HG03354 (cell line): ENCODE data around the gene MAK.
"Not testable (repeated sequence)": the region's sequence is repeated elsewhere in the genome, so short reads cannot be mapped to it uniquely, and the experiment has no call there.

ENCODE experiments used
- ATAC-seq: cut with Tn5 transposase; IDR thresholded peaks from one replicate; pipeline ENCODE4 v1.9.1; 2021; ENCODE audit warnings: mild to moderate bottlenecking; ENCODE audit not compliant: unreplicated experiment, poor library complexity, severe bottlenecking

MAK gene

DNA sequence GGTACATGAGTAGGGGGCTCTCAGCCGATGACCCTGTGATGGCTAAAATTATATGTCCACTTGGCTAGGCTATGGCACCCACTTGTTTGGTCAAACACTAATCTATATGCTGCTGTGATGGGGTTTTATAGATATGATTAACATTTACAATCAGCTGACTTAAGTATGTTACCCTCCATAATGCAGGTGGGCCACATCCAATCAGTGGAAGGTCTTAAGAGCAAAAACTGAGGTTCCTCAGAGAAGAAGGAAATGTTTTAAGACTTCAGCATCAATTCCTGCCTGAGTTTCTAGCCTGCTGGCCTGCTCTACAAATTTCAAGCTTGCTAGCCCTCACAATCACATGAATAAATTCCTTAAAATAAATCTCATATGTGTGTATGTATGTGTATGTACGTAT lies 18.9 kb upstream of the MAK start:
- ATAC-seq, result no peak

DNA sequence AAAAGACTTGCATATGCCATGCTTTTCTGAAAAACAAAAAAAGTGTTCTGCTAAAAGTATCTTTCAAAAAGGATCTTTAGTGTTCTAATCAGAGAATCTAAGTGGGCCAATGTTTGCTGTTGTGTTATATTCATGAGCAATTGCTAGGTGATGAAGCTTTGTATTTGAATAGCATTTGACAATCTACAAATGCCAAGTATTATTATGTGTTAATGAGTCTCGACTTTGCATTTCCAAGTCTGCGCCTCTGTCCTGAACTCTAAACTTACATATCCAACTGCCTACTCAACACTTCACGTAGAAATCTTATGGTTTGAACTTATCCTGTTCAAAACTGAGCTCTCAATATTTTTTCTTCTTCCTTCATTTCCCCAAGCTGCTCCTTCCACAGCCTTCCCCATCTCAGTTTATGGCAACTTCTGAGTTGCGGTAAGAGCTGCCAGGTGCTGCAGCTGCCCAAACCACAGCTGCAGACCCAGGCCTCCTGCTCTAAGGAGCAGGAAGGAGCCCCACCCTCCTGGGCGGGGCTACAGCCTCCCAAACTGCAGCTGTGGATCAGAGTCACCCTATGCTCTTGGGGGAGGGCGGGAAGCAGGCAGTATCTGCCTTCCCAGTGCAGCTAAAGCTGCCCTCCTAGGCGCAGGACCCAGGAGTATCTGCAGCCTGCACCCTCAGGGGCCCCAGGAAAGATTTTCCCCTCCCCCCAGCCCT lies 16.7 kb upstream of the MAK start:
- ATAC-seq, result no peak

DNA sequence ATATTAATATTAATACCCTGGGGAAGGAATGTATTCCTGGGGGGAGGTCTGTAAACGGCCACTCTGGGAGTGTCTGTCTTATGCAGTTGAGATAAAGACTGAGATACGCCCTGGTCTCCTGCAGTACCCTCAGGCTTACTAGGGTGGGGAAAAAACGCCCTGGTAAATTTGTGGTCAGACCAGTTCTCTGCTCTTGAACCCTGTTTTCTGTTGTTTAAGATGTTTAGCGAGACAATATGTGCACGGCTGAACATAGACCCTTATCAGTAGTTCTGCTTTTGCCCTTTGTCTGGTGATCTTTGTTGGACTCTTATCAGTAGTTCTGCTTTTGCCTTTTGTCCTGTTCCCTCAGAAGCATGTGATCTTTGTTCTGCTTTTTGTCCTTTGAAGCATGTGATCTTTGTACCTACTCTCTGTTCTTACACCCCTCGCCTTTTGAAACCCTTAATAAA lies 15.5 kb upstream of the MAK start:
- ATAC-seq, result not testable (repeated sequence)

DNA sequence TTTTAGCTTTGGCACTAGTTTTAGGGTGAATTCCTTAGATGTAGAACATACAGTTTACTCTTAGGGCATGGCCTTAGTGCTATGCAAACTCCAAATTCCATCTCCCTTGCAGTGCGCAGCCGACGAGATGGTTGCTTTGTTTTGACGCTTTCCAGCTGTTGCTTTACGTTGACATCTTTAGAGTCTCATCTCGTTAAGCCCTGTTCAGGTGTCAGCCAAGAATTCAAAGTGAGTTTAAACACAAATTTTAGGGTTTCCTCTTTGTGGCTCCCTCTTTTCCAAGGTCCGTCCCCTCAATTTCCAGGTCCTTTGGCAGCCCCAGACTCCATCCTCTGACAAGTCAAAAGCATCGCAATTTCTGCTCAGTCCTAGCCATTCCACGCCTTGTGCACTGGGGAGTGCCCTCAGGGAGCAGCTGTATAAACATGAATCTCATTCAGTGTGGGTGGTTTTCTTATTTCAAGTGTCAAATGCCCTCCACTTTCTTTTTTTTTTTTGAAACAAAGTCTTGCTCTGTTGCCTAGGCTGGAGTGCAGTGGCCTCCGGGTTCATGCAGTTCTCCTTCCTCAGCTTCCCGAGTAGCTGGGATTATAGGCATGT lies 14.1 kb upstream of the MAK start:
- ATAC-seq, result no peak

DNA sequence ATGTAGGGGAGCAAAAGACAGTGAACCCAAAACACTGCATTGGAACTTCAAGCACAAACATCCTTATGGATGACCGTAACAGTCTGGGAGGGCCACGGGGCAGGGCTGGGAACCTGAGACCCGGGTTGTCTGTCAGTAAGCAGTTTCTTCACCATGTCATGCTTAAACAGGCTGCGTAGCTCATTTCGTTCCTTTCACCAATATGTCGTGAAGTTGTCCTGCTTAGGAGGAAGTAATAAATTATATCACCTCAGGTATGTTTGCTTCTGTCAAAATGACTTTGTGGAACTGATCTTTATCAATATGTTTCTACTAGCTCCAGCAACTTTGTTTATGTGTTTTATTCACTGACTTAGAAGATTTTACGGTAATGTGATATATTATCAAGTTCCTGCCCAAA lies 12.4 kb upstream of the MAK start:
- ATAC-seq, result no peak

DNA sequence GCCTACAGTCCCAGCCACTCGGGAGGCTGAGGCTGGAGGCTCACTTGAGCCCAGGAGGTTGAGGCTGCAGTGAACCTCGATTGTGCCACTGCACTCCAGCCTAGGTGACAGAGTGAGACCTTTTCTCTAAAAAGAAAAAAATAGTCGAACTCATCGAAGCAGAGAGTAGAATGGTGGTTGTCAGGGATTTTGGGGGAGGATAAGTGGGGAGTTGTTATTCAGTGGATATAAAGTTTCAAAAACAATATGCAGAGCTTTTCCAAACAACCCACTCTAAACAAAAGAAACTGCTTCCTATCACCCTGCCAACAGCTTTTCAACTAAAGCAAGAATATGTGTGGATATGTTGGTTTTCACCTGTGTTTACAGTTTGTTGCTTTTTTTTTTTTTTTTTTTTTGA lies 11.6 kb upstream of the MAK start:
- ATAC-seq, result no peak

DNA sequence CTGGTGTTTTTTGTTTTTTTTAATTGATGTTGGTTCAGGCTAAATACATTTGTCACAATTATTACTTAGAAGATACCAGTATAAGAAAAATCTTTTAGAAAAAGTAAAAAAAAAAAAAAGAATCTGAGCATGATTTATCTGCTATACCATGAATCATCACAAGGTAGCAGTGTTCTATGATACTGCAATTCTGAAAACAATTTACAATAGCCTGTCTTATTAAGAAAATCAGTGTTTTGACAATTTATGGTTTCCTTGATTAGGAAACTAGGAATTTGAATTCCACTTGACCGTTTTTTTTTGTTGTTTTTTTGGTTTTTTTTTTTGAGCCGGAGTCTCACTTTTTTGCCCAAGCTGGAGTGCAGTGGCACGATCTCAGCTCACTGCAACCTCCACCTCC lies 9.3 kb upstream of the MAK start:
- no peak for ATAC-seq

DNA sequence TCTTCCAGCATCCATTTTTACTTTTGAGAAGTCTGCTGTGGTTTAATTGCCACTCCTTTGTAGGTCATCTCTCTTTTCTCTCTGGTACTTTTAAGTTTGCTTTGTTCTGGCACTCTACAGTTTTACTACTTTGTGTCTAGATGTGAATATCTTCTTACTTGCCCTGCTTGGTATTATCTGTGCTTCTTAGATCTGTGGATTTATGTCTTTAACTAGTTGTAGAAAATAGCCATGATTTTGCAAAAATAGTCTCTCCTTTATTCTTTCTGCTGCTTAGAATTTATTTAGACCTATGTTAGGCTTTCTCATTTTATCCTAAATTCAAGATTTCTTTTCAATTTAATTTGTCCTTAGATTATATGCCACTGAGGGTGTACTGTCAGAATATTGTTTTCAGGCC lies 5.2 kb upstream of the MAK start:
- no peak for ATAC-seq

DNA sequence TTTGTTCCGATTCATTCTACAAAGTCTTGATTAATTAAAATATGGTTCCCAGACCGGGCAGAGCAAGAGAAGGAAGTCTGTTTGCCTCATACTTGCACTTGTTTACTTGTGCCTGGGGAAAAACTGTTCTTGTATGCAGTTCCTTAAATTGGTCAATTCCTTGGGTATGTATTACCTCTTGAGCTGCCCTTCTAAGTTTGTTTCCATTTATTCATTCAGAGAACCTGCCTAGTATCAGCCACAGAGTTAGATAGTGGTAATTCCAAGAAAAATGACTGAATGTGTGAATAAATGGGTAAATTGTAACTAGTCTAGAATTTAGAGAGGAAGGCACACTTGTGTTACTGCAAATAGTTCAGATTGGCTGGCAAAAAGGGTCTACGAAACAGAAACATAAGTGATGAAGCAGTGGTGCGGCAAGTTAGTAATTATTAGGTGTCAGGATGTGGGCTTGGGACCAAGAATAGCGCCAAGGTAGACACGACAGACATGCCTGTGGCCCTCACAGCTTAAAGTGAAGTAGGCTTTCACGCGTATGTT lies 525 bp upstream of the MAK start:
- ATAC-seq, result peak; percentile 75

DNA sequence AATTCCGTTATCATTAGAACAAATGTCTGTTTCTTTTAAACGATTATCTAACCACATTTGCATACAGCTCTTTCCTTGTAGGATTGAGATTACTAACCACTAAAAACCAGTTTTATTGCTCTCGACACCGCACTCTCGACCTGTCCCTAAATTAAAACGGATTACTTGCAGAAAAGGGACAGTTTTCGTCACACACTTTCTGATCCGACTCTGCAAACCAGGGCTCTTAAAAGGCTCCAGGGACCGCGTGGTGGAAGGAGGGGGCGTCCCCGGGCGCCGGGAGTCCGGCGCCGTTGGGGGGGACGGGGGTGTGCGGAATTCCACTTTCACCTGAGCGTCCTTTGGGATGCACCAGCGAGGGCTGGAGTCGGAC lies 731 bp downstream of the MAK start:
- ATAC-seq, result no peak

DNA sequence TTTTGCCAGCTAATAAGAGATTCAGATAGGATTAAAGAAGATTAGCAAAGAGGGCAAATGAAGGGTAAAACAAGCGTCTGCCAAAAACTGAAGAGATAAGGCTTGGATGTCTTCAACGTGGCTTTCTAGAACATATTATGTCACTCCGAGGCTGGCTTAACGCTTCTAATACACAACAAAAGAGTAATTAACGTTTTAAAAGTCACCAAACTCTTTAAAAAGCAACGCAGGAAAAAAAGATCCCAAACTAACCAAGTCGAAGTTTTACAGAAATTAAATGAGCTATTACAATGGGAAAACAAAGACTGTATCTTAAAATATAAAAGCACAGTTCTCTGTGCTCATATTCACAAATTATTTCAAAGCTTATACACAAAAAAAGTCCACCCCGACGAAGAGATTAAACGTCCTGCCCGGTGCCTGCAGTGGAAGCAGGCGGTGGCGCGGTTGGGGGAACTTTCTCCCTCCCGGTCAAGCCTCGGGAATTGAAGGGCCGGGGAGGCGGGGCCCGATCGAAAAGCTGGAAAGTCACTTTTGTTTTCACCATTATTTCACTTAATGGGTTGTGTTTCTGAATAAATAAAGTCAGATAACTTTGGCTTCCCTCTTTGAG lies 1.2 kb downstream of the MAK start:
- ATAC-seq, result no peak

DNA sequence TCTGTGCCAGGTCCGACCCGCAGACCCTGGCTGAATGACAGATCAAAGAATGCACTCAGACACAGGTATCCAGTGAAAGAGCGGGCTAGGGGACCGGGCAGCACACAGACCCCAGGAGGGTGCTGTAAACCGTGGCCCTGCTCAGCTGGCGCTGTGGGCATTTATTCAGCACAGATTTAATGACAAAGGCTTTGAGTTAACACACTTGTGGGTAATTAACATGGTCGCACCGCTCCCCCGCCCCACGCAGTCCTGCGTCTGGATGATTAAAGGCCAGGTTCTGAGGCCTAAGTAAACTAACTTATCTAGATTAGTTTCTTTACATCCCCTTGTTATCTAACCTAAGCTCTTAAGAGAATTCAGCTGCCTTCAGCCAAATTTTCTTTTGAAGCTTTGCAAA lies 3.5 kb downstream of the MAK start:
- ATAC-seq, result no peak

DNA sequence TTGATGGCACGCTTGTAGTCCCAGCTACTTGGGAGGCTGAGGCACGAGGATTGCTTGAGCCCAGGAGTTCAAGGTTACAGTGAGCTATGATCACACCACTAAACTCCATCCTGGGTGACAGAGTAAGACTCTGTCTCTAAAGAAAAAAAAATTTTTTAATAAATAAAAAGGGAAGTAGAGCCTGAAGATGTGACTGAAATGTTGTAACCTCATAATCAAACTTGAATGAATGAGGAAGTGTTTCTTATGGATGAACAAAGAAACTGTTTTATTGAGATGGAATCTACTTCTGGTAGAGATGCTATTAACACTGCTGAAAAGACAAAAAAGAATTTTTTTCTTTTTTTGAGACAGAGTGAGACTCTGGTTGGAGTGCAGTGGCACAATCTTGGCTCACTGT lies 6.7 kb downstream of the MAK start:
- ATAC-seq, result no peak

DNA sequence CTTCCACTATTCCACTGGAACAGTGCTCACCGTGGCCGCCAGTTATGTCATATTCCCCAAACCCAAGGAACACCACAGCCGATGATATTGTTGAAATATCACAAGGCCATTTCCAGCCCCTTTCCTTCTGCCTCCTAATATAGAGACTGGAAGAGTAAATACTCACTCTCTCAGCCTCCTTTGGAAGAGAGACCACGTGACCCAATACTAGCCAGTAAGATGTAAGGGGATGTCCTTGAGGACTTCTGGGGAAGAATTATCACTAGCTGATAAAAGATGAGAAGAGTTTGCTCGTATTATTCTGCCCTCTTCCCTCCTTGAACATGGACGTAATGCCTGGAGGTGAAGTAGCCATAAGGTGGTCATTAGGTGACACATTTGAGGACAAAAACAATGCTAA lies 13.5 kb downstream of the MAK start:
- ATAC-seq, result no peak

DNA sequence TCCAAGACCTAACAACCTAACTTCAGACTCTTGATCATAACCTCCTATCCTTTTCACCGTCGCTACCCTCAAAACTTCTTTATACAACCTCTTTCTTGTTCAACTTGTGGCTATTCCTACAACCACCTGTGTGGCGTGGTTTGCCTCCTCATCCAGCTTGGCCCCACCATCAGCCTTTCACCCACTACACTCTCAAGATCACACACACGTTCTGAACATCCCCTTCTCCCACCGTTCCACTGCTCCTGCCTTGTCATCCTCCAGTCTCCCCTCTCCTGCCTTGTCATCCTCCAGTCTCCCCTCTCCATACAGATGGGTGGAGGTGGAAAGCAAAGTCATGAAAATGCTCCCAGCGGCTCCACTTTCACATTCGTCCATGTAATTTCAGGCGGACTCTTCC lies 14.0 kb downstream of the MAK start:
- no peak for ATAC-seq

DNA sequence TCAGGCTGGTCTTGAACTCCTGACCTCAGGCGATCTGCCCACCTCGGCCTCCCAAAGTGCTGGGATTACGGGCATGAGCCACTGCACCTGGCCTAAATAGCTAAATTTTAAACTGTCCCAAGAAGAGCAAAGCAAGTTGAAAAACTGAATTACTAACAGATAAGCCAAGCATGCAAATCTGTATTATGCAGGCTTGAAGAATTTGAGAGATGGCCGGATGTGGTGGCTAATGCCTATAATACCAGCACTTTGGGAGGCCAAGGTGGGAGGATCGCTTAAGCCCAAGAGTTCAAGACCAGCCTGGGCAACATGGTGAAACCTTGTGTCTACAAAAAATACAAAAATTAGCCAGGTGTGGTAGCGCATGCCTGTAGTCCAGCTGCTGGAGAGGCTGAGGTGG lies 24.2 kb downstream of the MAK start:
- ATAC-seq, result not testable (repeated sequence)

DNA sequence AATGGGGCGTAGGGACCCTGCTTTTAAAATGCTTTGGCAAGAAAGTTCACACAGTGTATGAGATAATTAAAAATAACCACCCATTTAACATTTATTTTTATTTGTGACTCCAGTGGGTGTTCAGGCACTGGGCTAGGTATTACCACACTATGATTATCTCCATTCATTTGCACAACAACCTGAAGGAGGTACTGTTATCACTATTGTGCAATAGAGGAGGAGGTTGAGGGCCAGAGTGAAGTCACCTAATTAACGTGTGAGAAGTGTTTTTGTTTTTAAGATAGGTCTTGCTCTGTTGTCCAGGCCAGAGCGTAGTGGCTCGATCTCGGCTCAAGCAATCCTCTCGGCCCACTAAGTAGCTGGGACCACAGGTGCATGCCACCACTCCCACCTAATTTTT lies 29.2 kb downstream of the MAK start:
- ATAC-seq, result no peak

DNA sequence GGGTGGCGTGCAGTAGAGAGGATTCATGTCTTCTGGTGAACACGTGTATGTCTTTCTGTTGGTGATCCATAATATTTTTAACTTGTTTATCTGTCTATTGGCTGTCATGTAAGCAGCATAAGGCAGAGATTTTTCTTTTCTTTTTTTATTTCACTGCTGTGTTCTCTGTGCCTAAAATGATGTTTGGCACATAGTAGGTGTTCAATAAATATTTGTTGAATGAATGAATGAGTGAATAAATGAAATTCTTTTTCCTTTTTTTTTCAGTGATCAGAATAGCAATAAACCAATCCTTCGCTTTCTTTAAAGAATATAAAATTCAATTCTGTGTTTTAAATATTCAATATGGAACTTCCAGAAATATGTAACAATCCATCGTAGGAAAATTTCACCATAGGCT lies 30.0 kb downstream of the MAK start:
- no peak for ATAC-seq

DNA sequence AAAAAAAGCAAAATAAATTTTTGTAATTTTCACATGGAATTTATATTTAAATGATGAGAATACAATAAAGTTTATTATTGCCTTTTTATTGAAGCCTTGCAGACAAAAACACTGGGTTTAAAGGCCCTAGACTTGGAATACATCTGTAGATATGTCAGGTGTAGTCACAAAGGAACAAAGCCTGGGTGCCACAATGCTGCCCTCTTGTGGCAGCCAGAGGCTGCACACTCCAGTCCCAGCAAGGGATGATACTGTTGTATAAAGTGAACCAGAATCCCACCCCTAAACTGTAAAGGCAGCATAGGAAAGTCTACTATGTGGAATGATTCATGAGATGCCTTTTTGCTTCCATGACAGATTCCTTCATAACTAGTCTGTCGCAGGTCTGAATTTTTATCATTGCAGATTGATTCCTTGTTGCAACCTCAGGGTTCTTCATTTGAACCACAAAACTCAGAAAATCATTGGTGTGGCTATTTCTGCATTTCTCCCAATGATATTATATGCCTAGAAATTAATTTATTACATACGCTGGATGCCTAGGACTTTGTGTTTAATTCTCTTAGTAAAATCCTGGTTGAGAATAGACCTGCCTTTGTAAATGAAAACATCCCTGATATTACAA lies 37.0 kb downstream of the MAK start:
- ATAC-seq, result peak; percentile 96

DNA sequence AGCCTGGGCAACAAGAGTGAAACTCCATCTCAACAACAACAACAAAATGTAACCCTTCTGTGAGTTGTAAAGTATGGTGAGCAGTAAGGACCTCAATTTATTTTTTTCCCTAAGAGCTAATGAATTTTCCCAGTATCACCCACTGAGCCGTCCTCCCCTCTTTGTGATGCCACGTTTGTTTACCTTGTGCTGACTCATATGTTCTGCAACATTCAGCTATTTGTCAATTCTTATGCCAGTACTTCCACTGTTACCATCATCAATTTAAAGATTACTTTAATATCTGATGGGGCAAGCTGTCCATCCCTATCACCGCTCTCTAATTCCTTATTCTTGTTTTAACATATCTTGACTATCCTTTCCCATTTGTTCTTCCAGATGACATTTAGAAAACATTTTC lies 37.5 kb downstream of the MAK start:
- no peak for ATAC-seq

DNA sequence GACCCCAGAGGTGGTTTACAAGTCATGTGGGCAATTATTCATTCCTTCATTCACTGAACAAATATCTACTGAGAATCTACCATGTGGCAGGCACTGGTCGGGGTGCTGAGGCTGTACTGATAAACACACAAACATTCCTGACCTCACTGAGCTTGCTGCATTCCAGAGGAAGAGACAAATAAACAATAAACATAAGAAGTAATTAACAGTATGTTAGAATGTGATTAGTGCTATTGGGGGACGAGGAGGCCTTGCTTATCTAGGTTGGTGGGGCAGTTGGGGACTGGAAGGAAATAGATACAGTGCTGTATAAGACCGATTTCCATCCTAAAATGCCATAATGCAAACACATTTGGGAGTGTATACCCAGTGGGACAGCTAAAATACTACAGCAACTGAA lies 44.1 kb downstream of the MAK start:
- ATAC-seq, result no peak
